GM12878 (cell line): ENCODE measurements around the gene PLCXD1.

Experiments used
- CBX3 ChIP-seq: fragments of 200-600 bp; sonication (generic); IDR thresholded peaks from 2 replicates; pipeline ENCODE4 v1.6.1; 2016; ENCODE audit warnings: low read depth, borderline replicate concordance
- CEBPB ChIP-seq, 2 experiments: fragments of 150-350 bp in 1 of 2; IDR thresholded peaks; 2 replicates each; pipeline ENCODE4 v1.6.1; 2012 to 2014; ENCODE audit warnings: low read depth in 2 of 2, low read length in 2 of 2, borderline replicate concordance in 1 of 2, inconsistent platforms in 1 of 2
- CHD1 ChIP-seq: IDR thresholded peaks from 2 replicates; pipeline ENCODE4 v1.6.1; 2012; ENCODE audit warnings: low read depth, low read length, improper control_type of control experiment
- CREM ChIP-seq: IDR thresholded peaks from 2 replicates; pipeline ENCODE4 v1.6.1; 2014; ENCODE audit warnings: antibody characterized with exemption, low read depth
- CTCF ChIP-seq, 3 experiments: IDR thresholded peaks in 2 of 3; conservative IDR thresholded peaks in 1 of 3; 2 replicates each; pipeline ENCODE4 v1.5.1; 2011; ENCODE audit warnings: low read depth in 3 of 3, low read length in 3 of 3, mild to moderate bottlenecking in 3 of 3, control low read depth in 2 of 3, moderate library complexity in 2 of 3, inconsistent platforms in 1 of 3, mixed read lengths in 1 of 3; ENCODE audit not compliant: control insufficient read depth in 2 of 3, insufficient read depth in 1 of 3; ENCODE audit errors: extremely low read depth in 1 of 3
- EZH2 ChIP-seq: IDR thresholded peaks from 2 replicates; pipeline ENCODE4 v1.6.1; 2012; ENCODE audit warnings: low read depth, mild to moderate bottlenecking, control low read depth, inconsistent platforms, low read length, borderline replicate concordance; ENCODE audit not compliant: control insufficient read depth
- FOXM1 ChIP-seq: IDR thresholded peaks from 2 replicates; pipeline ENCODE4 v1.6.1; 2012; ENCODE audit warnings: low read depth, mild to moderate bottlenecking, inconsistent platforms, low read length, moderate library complexity
- MTA3 ChIP-seq: IDR thresholded peaks from 2 replicates; pipeline ENCODE4 v1.6.1; 2012; ENCODE audit warnings: low read length, inconsistent platforms, borderline replicate concordance
- NR2C2 ChIP-seq: IDR thresholded peaks from 2 replicates; pipeline ENCODE4 v1.6.1; 2011; ENCODE audit warnings: borderline replicate concordance, low read depth; ENCODE audit not compliant: control insufficient read depth, insufficient read length
- POLR2A ChIP-seq: IDR thresholded peaks from 2 replicates; pipeline ENCODE4 v1.6.1; 2011; ENCODE audit warnings: low read depth, mild to moderate bottlenecking, low read length
- RAD51 ChIP-seq: fragments of 450-650 bp; IDR thresholded peaks from 2 replicates; pipeline ENCODE4 v1.6.1; 2016; ENCODE audit warnings: moderate library complexity, mild to moderate bottlenecking, inconsistent platforms
- SIN3A ChIP-seq: IDR thresholded peaks from 2 replicates; pipeline ENCODE4 v1.6.1; 2012; ENCODE audit warnings: low read depth, low read length, improper control_type of control experiment
- SKIL ChIP-seq: fragments of 450-650 bp; IDR thresholded peaks from 2 replicates; pipeline ENCODE4 v1.6.1; 2017; ENCODE audit warnings: mild to moderate bottlenecking, low read depth, inconsistent platforms; ENCODE audit not compliant: poor library complexity, severe bottlenecking
- SMC3 ChIP-seq: IDR thresholded peaks from 2 replicates; pipeline ENCODE4 v1.6.1; 2011; ENCODE audit warnings: low read length, improper control_type of control experiment, borderline replicate concordance

- TF ChIP-seq POLR2A (no peak), RAD51 (no peak), CEBPB (IDR thresholded peaks at IDR 0.05; ENCODE audit: borderline replicate concordance in 1 of 2, low read depth in 2 of 2, low read length in 2 of 2) (no peak), CTCF (IDR thresholded peaks at IDR 0.05 in 2 of 3, conservative IDR thresholded peaks at IDR 0.05 in 1 of 3; ENCODE audit: control insufficient read depth in 2 of 3, extremely low read depth in 1 of 3, insufficient read depth in 1 of 3, low read depth in 3 of 3, low read length in 3 of 3) (no peak), SIN3A (no peak), EZH2 (no peak), SMC3 (no peak), CHD1 (no peak), CREM (no peak), FOXM1 (no peak), NR2C2 (no peak), SKIL (no peak), MTA3 (no peak), CBX3 (no peak)
These were observed 48.2 kb downstream of the PLCXD1 start for GRCh38 chrX:329291-329910.
